CD4-positive, alpha-beta T cell treated with Interleukin-6 for 4 hours (primary cell): ENCODE measurements around the gene EPS8L2.
"Not testable (repeated sequence)": the region's sequence is repeated elsewhere in the genome, so short reads cannot be mapped to it uniquely, and the experiment has no call there.

Source experiments
- DNase-seq: peaks from one replicate; pipeline ENCODE4 v3.0.0-alpha.2; 2020; ENCODE audit warnings: mixed read lengths

The EPS8L2 gene

GRCh38 chr11:726278-727220 is 20.5 kb downstream of the EPS8L2 start:
- peak; percentile 70 for DNase-seq

- no peak for DNase-seq
Observed at GRCh38 chr11:727281-727701, 21.3 kb downstream of the EPS8L2 start.

- DNase-seq: peak; percentile 84
Observed at GRCh38 chr11:727859-728748, 22.1 kb downstream of the EPS8L2 start.

- DNase-seq: no peak
Observed at GRCh38 chr11:728901-729491, 23.0 kb downstream of the EPS8L2 start.

- no peak for DNase-seq
Observed at GRCh38 chr11:729492-730074, 23.6 kb downstream of the EPS8L2 start.

GRCh38 chr11:733072-733471 is 27.0 kb downstream of the EPS8L2 start:
- no peak for DNase-seq

- DNase-seq: not testable (repeated sequence)
Observed at GRCh38 chr11:734541-734940, 28.5 kb downstream of the EPS8L2 start.

GRCh38 chr11:737366-737765 is 31.3 kb downstream of the EPS8L2 start:
- peak; percentile 27 for DNase-seq

- peak; percentile 51 for DNase-seq
Observed at GRCh38 chr11:737899-738298, 31.9 kb downstream of the EPS8L2 start.

GRCh38 chr11:742156-742546 is 36.1 kb downstream of the EPS8L2 start:
- DNase-seq: no peak

- DNase-seq: no peak
Observed at GRCh38 chr11:742571-743201, 36.7 kb downstream of the EPS8L2 start.

- DNase-seq: no peak
Observed at GRCh38 chr11:745428-745827, 39.4 kb downstream of the EPS8L2 start.

- peak; percentile 44 for DNase-seq
Observed at GRCh38 chr11:746289-747157, 40.5 kb downstream of the EPS8L2 start.

GRCh38 chr11:747158-748006 is 41.4 kb downstream of the EPS8L2 start, which contains the start of gene TALDO1:
Gene TALDO1, plus strand, starts transcription at chr11:747464. Its CDS starts 18 bp downstream, at chr11:747482.
- DNase-seq: peak; percentile 89

GRCh38 chr11:748007-748359 is 42.0 kb downstream of the EPS8L2 start:
- DNase-seq: no peak

GRCh38 chr11:749731-750130 is 43.7 kb downstream of the EPS8L2 start:
- no peak for DNase-seq

- no peak for DNase-seq
Observed at GRCh38 chr11:760236-760635, 54.2 kb downstream of the EPS8L2 start.

GRCh38 chr11:761526-762108 is 55.6 kb downstream of the EPS8L2 start:
- no peak for DNase-seq

GRCh38 chr11:762421-763072 is 56.5 kb downstream of the EPS8L2 start:
- peak; percentile 30 for DNase-seq
